HG03135 (cell line): ENCODE measurements around the gene SCN1A.

ENCODE experiments used
- ATAC-seq: cut with Tn5 transposase; IDR thresholded peaks from one replicate; pipeline ENCODE4 v1.9.1; 2021; ENCODE audit warnings: mild to moderate bottlenecking, moderate library complexity; ENCODE audit not compliant: unreplicated experiment

Gene SCN1A

GRCh38 chr2:166084301-166084700, 43.5 kb downstream of the SCN1A start:
- no peak for ATAC-seq

DNA sequence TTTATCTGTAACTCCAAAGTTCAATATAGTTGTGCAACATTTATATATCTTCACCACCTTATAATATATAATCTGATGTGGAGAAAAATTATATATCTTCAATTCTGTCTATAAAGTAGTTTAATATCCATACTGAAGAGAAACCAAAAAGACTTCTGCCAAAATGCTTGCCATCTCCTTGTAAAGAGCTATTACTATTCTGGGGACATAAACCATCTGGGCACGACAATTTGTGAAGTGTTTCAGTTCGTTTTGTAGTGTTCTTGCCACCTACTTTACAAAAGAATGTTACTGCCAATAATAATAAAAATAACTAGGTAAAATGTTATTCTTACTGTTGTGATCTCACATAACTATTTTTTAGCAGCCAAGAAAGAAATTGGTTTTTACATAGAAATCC, 45.1 kb downstream of the SCN1A start:
- no peak for ATAC-seq

DNA sequence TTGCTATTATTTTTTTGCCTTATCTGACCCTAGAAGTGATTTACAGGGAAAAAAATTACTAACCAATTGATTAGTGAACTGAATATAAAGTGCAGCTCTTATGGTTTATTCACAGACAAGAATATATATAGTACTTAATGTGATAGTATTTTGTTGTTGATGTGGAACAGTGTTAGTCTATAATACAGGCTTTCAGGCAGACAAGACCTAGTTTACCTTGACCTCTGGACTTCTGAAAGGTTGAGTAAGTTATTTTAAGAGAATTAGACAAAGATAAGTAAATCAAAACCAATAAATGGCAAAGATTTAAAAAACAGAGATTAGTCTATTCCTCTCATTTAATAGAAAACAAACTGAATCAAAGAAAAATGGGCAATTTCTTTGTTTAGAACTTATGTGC, 46.0 kb downstream of the SCN1A start:
- no peak for ATAC-seq

GRCh38 chr2:166081131-166081632, 46.6 kb downstream of the SCN1A start:
- no peak for ATAC-seq

DNA sequence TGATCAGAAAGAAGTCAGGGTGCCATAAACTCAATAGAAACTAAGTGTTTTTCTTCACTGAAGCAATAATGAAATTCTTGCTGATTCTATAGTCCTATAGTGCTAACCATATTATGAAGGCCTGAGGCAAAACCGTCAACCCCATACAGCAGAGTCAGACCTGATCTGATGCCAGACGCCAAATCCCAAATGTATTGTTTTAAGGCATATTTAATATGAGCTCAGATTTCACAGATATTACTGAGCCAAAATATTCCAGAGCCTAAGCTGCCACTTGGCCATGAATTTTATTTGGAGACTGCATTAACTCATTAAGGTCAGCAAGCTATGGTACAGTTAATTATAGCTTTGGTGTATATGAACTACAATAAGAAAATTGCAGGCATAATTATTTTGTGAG, 53.4 kb downstream of the SCN1A start:
- ATAC-seq: no peak

DNA sequence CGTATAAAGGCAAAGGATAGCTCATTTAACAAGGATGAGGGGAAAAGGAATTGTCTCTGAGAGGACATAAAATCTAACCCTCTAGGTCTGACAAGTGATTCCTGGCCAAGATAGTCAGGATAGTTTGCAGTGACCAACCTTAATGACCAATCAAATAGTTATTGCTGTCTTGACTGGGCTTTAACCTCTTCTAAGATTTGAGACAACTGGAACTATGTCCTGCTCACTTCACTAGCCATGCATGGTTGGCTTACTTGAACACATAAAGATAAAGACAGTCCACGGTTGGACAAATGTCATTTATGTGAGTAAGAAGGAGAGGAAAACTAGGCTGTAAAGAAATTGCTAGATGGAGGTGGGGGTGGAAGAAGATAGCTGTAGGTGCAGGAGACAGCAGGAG, 53.8 kb downstream of the SCN1A start:
- ATAC-seq: no peak

DNA sequence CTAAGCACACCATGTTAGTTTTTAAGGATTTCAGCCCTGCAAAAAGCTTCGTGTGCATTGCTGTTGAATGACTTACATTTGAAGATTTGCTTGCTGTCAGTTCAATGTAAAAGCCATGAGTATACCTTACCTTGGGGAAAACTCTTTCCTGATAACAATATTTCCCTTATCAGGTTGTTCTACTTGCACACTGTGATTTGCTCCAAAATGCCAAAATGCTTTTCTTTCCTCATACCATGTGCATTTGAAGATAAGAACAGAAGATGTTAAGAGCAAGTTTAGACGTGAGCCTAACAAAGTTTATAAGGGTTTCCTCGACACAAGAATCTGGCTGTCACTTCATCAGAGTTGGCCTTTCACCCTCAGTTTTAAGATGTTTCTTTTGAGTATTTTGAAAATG, 57.6 kb downstream of the SCN1A start:
- ATAC-seq: no peak

DNA sequence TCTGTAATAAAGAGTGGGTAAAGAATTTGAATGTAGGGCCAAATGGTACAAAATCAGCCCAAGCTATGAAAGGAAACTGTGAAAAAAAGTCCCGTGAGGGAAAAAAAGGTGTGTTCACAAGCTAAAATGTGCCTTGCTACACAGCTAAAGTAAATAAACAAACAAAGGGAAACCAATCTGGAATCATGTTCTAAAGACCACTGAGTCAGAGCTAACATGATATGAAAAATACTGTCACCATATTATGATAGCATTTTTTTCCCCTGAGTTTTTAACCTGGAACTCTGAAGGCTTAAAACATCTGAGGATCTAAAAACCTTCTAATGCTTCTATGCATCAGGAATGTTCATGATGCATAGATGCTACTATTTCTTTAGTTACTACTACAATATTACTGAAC, 58.8 kb downstream of the SCN1A start:
- ATAC-seq: no peak

DNA sequence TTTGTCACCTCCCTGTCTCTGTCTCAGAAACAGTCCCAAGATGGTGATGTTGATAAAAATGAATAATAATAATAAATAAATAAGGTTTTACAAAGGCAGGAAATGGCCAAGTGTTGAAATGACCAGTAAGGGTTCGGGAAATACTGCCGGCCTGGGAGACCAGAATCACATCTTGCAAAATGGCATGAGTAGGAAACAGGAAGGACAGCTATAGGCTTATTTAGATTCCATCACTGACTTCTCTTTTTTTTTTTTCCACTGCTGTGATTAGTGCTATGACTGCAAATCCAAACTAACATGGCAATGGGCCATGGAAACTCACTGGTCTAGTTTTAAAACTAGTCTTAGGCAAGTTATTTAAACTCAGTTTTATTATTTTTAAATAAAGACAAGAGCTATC, 60.6 kb downstream of the SCN1A start:
- no peak for ATAC-seq

DNA sequence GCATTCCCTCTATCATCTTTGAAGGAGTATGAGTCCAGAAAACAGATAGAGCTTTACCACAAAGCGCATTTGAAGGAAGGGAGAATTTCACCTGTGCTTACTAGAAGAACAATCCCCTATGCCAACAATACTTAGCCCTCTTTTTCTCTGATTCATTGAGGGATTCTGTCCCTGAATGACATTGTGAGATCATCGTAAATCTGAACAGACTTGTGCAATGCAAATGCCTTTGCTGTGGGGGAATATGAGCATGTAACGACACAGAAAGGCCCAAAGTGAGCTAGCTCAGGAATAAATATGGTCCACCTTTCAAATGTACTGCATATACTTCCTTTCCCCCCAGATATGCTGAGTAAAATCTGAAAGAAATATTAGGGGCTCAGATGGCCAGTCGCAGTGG, 67.6 kb downstream of the SCN1A start:
- ATAC-seq: no peak

DNA sequence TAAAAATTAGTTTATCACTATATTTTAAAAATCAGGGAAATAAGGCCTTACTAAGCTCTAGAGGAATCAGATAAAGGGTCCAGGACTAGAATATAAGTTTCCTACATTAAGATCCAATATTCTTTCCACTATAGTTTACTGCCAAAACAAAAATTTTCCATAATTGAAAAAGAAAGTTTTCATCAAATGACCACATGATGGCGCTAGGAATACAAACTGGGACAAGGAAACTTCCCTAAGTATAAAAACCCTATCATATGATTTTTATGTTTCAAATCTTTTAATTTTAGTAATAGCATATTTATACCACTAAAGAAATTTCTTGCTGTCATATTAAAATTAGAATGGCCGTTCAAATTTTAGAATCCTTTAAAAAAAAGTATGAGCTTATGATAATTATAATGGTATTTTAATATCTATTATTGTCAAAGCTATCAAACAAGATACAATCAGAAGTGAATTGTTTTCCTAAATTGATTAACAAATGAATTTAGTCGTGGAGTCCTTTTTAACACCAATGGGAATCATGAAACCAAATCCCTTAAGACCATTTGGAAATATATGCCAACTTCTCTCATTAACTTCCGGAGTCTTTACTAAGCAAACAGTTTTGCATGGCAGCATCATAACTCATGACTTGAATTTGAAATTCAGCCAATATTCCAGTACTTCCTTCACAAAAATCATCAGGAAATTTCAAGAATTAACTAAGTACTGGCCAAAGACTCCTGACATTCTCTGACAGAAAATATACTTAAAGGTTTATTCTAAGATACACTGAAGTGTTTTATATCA, 70.3 kb downstream of the SCN1A start:
- no peak for ATAC-seq

- no peak for ATAC-seq
Measured at GRCh38 chr2:166044853-166045483, 82.9 kb downstream of the SCN1A start.

DNA sequence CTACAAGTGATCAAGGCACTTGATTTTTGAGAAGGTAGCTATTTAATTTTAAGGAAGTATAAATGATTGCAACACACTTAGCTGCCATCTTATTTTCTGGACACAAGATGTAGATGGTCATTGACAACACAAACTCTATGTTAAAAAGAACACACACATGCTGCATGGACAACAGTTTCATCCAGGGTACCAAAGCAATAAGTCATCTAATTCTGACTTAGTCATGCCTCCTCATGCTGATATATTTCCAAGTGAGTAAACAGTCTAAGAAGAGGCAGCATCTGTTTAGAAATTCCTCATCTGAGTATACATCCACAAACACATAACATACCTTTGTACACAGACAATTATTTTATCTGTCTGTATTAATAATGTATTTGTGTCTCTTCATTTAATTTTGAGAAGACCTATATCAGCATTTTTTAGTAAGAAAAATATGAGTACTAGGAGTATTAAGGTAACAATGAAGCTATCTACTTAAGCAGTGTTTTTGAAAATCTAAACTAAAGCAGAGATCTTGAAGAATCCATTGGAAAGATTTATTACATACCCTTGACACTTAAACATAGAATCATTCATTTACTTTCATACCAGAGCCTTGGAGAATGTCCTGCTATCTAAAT, 84.9 kb downstream of the SCN1A start:
- no peak for ATAC-seq

- ATAC-seq: no peak
Measured at GRCh38 chr2:166042356-166042755, 85.5 kb downstream of the SCN1A start.

- ATAC-seq: no peak
Measured at GRCh38 chr2:166041613-166042012, 86.2 kb downstream of the SCN1A start.

- no peak for ATAC-seq
Measured at GRCh38 chr2:166032361-166032760, 95.5 kb downstream of the SCN1A start.

DNA sequence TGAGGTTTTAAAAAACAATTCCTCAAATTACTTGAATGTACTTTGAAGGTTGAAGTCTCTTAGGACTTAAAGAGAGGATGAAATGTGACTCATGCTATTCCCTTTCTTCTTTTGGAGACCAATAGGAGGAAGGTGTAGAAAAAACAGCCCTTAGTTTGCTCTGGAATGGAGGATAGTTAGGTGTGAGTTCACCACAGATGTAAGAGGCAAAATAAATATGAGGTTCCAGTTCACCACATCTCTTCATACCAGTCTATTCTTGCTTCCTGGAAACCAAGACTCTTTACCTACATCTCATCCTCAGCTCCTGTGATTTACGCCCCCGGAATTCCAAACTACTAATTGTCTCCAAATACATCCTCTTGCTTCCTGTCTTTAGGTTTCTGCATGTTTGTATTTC, 96.8 kb downstream of the SCN1A start:
- ATAC-seq: no peak

DNA sequence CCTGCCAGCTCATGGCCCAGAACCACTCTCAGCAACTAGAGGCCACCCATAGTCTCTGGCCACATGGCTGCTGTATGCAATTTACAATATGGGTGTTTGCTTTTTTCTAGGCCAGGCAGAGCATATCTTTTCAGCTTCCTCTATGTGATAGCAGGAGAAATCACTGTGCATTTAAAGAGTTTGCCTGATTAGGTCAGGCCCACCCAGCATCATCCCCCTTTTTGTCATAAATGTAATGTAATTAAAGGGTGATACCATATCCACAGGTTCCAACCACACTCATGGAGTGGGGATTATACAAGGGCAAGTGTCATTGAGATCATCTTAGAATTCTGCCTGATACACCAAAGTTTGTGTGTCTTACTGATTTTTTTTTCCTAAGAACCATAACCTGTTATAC, 102.5 kb downstream of the SCN1A start:
- ATAC-seq: no peak

DNA sequence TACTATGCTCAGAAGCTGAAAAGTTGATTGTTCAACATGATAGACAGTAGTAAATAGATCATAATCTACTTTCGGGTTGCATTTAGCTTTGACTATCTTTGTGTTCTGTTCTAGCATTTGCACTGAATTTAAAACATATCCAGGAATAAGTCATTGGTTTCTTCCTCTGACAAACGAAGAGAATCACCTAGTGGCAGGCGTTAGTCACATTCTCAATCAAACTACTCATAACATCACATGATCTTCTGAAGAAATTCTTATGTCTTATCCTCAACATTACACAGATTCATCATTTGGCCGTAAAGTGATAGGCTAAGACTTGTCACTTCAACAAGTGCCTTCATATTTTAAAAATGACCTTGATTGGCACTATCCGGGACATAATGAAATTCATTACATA, 110.6 kb downstream of the SCN1A start:
- no peak for ATAC-seq

DNA sequence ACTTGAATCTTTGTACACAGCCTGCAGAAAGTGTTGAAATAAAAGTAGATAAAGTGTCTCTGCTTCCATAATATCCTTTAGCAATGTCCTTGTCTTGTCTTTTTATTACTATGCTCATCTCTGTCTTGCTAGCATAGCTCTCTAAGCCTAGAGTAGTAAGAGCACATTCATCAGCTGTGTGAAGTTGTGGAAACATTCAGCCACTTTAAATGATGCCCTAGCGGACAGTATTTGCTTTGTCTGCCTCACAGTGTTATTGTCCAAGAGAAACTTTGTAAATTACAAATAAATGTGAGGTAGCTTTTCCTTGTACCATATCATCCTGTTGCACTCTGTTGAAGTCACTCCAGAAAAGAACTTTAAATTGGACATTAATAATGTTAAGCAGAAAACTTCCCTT, 113.9 kb downstream of the SCN1A start:
- ATAC-seq: no peak

GRCh38 chr2:166011660-166012059, 116.2 kb downstream of the SCN1A start:
- no peak for ATAC-seq

DNA sequence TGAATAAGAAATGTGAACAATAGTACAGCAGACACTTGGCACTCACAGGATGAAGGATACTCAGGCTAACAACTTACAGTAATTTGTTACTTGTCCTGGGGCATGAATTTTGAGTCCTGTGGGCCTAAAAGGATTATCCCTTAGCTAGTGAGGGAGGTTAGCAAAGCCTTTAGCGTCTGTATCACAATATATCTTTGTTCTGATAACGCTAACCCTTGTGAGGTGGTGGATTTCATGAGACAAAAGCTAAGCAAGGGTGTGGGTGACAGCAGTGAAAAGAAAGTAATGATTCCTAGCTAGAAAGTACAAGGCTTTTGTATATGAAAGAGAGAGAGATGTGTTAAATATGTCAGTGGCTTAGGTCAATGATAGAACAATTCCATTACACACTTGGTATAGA, 127.4 kb downstream of the SCN1A start:
- no peak for ATAC-seq
